GM15510 (cell line): ENCODE results near the gene TCF12.

Experiments used
- POLR2A ChIP-seq: IDR thresholded peaks from 3 replicates; pipeline ENCODE4 v1.6.1; 2011; ENCODE audit warnings: borderline replicate concordance; ENCODE audit not compliant: insufficient read length; ENCODE audit errors: extremely low read depth

TCF12 gene

GRCh38 chr15:57306944-57307411, 388.5 kb downstream of the TCF12 start:
- no peak for TF ChIP-seq POLR2A

DNA sequence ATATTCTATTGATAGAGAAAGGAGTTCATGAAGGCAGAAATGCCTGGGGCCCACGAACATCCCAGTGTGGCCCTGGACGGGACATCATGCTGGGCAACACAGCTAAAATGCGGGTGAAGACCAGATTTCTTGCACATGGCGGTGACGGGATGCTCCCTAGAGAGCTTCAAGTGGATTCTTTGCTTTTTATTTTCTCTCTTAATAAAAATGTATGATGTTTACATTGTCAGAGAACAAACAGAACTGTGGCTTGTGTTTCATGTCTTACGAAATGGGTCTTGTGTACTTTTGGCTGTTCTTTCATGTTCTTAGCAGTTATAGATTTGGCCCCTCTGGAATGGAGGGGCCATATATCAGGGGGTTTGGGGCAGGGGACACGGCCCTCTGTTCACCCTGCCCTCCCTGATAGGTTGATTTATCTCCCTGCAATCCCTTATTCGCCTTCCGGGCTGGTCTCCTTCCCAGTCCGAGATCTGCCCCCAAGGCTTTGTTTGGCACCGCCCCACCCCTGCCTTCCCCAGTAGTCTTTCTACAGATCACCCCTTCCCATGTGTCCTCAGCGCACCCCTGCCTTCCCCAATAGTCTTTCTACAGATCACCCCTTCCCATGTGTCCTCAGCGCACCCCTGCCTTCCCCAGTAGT, 389.2 kb downstream of the TCF12 start:
- TF ChIP-seq POLR2A: no peak

- TF ChIP-seq POLR2A: no peak
These were observed 389.7 kb downstream of the TCF12 start for GRCh38 chr15:57308170-57308545.

DNA sequence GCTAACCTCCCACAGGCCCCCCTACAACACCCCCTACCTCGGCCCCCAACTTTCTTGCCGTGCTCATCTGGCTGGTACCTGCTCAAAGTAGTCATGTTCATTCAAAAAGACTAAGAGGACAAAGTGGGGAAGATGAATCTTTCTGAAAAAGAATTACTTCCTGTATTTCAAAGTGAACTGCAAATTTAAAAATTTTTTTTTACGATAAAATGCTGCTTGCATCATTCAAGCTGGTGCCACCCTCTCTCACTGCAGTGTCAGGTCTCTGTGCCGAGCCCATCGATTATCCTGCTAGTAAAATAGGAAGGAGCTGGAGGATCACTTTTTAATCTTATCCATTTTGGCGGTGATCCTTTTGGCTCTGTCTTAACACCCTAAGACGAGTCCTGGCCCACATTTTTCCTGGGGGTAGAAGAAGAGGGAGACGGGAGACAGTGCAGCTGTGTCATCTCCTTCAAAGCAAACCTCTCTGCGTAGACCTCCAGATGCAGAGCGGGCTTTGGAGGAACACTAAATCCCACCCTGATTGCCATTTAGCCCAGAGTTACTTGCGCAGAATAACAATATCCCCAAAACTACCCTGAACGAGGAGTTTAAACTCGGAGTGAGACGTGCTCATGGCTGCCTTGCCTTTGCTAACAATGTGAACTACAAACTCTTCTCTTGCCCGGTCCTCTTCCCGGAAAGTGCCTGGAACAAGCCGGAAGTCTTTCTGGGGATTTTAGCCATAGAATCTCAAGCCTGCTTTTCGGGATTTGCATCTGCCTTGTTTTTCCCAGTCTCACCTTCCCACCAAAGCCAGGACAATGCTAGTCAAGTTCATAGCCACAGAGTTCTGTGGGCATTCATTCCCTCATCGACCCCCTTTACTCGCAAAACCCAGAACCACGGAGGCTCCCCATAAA, 391.7 kb downstream of the TCF12 start:
- TF ChIP-seq POLR2A: no peak

- no peak for TF ChIP-seq POLR2A
These were observed 392.4 kb downstream of the TCF12 start for GRCh38 chr15:57310876-57311275.

DNA sequence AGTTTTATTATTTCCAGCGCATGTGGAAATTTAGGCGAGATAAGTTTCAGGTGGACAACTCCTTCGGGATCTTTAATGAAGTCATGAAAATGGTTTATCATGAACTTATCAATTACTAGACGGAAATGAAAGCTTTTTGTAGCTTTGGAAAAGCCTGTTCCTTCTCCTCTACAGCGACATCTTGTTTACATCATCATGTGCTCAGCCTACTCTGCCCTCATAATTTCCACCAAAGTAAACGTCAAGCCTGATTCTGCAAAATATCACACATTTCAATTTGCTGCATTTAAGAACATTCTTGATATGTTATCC, 393.5 kb downstream of the TCF12 start:
- no peak for TF ChIP-seq POLR2A

DNA sequence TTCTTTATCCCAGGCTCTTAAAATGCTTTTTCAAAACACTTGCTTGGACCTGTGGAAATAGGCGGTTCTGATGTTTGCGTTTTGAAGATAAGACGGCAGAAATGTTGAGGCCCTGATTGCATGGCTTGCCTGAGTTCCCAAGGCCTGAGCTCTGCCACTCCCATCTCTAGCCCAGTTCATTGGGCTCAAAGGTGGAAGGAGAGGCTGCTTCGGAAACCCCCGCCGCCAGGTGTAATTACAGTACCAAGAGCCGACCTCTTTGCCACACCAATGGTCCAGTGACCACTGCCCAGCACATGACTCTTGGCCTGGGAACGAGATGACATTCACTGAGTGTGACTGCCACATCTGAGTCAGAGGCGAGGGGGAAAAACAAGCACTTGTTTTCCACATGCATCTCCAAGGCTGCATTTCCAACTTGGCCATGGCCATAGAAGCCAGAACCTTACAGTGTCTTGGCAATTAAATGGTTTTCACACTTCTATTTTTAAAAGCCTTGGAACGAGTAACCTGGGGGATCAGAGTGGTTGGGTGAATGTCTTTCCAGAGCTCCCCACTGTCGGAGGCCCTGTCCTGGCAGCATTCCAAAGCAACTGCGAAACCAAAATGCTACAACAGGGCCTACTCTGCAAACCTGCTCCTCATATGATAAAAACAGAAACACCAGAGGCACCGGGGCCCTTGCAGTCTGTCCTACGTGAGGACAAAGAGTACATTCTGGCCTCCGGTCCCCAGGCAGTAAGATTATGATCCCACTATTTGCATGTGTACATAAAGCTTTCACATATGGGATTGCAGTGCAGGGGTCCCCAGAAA, 394.1 kb downstream of the TCF12 start:
- no peak for TF ChIP-seq POLR2A

DNA sequence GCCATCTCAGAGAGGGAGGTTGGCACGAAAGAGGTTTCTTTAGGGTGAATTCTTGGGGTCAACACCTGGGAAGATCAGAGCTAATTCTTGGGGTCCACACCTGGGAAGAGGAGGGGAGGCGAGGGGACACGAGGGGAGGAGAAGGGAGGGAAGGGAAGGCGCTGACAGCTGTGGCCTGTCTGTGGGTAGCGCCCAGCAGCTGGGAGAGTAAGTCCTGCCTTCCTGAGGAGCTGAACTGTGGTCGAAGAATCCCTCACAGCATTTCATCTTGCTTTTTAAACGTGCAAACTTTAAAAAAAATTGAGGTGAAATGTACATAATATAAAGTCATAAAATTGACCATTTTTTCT, 394.7 kb downstream of the TCF12 start:
- no peak for TF ChIP-seq POLR2A

GRCh38 chr15:57314221-57314620, 395.8 kb downstream of the TCF12 start:
- TF ChIP-seq POLR2A: no peak

DNA sequence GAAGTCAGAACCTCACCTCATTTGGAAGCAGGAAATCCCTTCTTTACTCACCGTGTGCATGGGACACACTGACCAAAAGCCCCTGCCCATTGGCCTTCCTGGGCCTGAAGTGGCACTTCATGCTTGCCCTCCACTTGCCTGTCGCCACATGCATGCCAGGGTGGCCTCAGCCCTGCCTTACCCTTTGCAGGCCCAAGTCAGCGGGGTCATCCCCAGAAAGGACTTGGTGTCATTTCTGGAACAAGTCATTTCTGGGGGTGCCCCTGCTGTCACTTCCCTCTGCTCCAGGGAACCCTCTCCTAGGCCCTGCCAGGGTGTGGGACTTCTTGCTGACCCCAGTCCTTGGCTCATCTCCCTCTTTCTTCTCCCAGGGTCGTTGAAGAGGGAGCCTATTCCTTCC, 398.0 kb downstream of the TCF12 start:
- TF ChIP-seq POLR2A: no peak

DNA sequence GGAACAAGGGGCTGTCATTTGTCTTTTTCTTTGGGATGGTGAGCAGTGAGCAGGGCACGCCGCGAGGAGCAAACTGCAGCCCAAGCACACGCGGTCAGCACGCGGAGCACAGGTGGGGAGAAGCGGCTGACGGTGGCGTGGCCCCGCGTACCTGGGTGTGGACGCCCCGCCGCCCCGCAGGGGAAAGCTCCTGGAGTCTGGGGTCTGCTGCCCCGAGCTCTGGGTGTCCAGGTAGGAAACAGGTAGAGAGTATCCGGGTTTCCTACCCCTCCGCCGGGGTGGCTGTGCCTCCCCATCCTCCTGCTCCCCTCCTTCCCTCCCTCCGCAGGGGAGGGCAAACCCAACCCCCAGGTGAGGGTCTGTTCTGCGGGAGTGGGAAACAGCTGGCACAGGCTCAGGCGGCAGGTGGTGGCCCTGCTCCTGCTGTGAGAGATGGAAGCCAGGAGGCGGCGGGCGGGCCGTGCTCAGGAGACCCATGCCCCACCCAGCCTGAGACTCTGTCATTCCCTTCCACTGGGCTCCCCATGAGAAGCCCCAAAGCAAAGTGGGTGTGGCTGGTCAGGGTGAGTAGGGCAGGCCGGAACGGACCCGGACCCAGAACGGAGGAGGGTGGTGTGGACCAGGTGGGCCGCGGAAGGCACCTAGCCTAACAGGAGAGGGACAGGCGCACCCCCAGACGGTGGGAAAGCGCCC, 400.9 kb downstream of the TCF12 start:
- TF ChIP-seq POLR2A: no peak

DNA sequence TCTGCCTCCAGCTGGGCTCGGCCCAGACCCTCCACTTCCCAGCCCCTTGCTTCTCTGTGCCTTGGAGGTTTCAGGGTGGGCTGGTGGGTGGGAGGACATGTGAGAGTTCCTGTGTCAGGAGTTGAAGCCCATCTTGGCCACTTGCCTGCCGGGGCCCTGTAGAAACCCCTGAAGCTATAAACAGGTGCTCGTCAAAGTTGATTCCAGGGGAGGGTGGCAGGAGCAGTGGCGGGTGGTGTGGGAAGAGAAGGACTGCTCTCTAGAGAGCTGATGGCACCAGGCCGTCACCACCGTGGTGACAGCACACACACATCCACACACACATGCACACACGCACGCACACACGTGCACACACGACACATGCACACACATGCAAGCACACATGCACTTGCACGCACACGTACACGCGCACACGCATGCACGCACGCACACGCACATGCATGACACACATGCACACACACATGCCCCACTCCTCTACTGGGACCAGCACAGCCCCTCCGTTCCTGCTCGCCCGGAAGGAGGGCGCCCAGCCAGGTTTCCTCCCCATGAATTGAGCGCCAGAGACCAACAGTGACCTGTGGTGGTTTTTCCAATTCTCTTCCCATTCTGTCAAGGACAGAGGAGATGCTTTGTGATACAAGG, 401.6 kb downstream of the TCF12 start:
- TF ChIP-seq POLR2A: no peak

- TF ChIP-seq POLR2A: no peak
These were observed 402.3 kb downstream of the TCF12 start for GRCh38 chr15:57320631-57321220.

DNA sequence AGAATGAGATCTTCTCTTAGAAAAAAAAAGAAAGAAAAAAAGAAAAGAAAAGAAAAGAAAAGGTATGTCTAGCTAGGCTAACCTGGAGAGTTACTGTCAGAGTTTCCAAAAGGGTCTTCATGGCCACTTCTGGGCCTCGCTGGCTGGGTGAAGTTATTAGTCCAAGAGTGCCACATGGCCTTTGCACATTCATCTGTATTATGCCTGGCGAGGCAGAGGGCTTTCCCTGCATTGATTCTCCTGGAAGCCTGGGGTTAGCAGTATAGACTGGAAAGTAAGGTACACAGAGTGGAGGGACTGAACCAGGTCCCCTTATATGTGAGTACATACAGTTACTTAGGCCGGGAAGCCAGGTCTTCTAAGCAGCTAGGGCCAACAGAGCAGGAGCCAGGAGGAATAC, 403.0 kb downstream of the TCF12 start:
- no peak for TF ChIP-seq POLR2A

GRCh38 chr15:57321973-57322601, 403.6 kb downstream of the TCF12 start:
- TF ChIP-seq POLR2A: no peak
